Articular chondrocyte of knee joint (primary cell): ENCODE results near the gene VGF. TPM values are rescaled to one million over a fixed set of nuclear protein-coding genes. Genes with fewer than 3 reads are reported as not detected.

ENCODE experiments used
- small RNA-seq: library from RNA; depleted of rRNA; stranded (forward); fragments of <200 nt; gene quantifications from one replicate; pipeline ENCODE3, GENCODE V24; 2012
- total RNA-seq: library from RNA; depleted of rRNA; stranded (reverse); fragments of >200 nt; gene quantifications from 2 replicates; pipeline ENCODE4 v1.2.3, GENCODE V29; 2012

VGF gene
- 0.11 TPM in 1 of 2 replicates, not detected in the other for total RNA-seq

DNA sequence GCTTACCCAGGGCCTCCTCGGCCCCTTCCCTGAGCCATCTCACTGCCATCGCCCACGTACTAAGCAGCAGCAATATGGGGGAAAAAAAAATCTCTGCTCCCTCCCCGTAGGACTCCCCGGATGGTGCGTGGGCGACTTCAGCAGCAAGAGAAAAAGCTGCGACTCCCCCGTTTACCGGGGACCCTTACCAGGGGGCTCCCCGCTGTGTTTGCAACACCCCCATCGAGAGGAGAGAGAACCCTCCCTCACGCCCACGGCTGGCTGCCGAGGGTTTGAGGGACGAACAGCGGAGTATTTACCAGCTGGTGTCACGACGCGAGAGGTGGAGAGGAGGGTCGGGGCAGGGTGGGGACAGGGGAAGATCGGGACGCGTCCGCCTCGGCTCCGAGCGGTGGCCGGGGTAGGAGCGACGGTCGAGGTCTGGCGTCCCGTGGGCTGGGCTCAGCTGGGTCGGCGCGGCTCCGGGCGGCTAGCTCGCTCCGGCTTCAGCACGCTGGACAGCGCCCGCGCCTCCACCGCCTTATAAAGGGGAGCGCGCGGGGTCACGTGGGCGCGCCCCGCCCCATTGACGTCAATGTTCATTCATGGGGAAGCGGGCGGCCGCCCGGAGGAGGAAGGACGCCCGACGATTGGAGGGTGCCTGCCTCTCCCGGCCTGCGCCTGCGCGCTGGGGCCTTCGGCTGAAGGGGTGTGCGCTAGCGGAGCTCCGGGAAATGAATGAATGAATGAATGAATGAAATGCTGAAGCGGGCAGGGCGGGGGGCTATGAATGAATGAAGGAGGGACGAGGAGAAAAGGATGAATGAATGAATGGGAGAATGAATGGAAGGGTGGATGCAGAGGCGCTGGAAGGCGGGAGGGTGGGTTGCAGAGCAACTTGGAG lies at the start of gene VGF:
Gene VGF, minus strand, starts transcription at position 495 of the 883 bp plus-strand sequence. CDS start 726 bp downstream, outside the sequence.

DNA sequence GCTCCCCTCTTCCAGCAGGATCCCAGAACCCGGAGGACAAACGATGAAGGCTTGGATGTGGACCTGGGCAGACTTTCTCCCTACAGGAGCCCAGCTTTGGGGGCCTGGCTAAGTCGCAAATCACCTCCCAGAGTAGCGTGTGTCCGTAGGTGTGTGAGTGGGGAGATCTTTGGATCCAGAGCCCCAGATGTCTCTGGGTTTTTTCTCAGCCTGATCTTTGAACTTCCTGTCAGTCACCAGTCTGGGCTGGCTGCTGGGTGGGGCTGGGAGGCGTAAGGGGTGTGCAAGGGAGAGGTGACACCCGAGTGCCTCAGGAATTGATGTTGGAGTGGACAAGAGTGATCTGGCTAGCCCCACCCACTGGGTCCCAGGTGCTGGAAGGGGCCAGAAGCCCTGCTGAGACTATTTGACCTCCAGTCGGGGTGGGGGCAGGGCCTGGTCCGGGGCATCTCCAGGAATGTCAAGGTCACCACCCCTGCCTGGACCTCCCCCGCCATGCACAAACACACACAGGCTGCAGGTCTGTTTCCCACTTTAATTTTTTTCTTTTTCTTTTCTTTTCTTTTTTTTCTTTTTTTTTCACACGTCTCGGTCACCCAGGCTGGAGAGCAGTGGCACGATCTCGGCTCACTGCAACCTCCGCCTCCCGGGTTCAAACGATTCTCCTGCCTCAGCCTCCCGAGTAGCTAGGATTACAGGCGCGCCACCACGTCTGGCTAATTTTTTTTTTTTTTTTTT lies 35.7 kb upstream of the VGF start, which contains the start of gene MOGAT3:
Gene MOGAT3, minus strand, starts transcription at position 175 of the 738 bp plus-strand sequence. CDS start 182 bp downstream, outside the sequence.

DNA sequence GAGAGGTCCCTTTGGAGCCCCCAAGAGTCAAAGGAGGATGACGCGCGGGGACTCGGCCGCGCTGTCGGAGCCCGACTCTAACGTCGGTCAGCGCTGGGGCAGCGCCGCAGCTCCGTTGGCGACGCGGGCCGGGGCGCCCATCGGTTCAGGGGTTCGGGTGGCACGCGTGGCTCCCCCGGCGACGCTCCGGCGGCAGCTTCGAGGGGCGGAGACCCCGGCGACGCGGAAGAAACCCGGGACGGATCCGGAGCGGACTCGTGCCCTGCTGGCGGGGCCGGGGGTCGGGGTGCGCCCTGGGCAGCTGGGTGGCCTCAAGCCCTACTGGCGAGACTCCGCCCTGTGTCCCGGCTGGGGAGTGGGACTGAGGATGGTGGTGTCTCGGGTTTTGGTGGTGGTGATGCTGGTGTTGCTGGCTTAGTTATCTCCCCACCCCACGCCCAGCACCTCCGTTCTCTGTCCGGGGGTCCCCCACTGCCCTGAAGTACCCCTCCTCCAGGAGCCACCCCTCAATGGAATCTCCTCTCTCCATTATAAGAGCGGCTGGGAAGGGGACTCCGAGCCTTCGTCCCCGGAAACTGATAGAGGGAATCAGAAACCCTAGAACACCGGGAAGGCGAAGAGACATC lies 14.9 kb upstream of the VGF start, which contains the start of gene NAT16:
Gene NAT16, minus strand, starts transcription at position 164 of the 626 bp plus-strand sequence. CDS start 5,486 bp downstream, outside the sequence.

DNA sequence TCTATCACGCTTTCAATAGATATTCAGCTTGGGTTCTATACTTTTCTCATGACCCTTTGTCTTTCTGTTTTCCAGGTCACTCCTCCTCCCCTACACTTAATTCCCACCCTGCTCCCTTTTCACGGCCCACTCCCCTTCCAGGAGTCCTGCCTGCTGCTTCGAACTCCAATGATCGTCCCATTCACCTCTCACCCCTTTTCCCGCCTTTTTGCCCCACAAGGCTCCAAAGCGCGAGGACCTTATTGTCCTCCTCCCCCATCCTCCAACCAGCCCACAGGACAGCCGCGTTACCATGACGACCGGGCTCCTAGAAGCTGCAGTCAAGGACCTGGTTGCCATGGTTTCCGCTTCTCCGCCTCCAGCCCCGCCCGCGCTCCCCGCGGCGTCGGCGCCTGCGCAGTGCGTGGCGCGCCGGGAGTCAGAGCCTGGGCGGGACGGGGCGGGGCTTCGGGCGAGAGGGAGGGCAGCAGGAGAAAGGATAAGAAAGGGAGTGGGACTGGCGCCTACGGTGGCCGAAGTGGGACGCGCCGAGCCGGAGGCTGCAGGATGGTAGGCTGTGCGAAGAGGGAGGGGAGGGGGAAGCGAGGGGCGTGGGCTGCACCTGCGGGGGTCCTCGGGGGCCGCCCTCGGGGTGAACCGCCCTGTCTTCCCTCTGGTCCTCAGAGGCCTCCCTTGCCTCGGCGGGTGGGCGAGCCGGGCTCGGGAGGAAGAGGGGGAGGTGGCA lies 11.2 kb downstream of the VGF start, which contains the start of gene AP1S1:
Gene AP1S1, plus strand, starts transcription at position 508 of the 724 bp plus-strand sequence. Its CDS starts 39 bp downstream, at position 547.

DNA sequence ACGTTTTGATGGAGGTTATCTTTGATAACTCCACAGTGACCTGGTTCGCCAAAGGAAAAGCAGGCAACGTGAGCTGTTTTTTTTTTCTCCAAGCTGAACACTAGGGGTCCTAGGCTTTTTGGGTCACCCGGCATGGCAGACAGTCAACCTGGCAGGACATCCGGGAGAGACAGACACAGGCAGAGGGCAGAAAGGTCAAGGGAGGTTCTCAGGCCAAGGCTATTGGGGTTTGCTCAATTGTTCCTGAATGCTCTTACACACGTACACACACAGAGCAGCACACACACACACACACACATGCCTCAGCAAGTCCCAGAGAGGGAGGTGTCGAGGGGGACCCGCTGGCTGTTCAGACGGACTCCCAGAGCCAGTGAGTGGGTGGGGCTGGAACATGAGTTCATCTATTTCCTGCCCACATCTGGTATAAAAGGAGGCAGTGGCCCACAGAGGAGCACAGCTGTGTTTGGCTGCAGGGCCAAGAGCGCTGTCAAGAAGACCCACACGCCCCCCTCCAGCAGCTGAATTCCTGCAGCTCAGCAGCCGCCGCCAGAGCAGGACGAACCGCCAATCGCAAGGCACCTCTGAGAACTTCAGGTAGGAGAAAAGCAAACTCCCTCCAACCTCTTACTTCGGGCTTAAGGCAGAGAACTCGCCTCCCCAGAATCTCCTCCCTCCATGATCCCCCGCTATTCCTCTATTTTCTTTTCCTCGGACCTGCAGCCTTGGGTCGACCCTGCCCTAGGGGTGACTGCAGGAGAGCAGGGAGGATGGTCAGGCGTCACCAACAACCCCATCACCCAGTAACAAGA lies 38.5 kb downstream of the VGF start, which contains the start of gene SERPINE1:
Gene SERPINE1, plus strand, starts transcription at position 454 of the 809 bp plus-strand sequence. CDS start 1,290 bp downstream, outside the sequence.

Small RNAs within 50 kb of the gene (small RNA-seq; reads per million reads assigned to genes)
- gene MIR4653: not detected

Other genes with a start within 250 kb of the VGF start
- not detected in 2 replicates for gene MUC3A, start 216.0 kb downstream of the VGF start, total RNA-seq
- gene MUC12, start 196.0 kb downstream of the VGF start, total RNA-seq: not detected in 2 replicates
- gene MUC17, start 145.5 kb downstream of the VGF start, total RNA-seq: not detected in 2 replicates
- 11.9 and 14.3 TPM in 2 replicates for gene TRIM56, start 80.1 kb downstream of the VGF start, total RNA-seq
- gene SERPINE1, start 38.5 kb downstream of the VGF start, total RNA-seq: 116 and 247 TPM in 2 replicates
- gene AP1S1, start 11.1 kb downstream of the VGF start, total RNA-seq: 71.2 and 96.6 TPM in 2 replicates
- 0.11 TPM in 1 of 2 replicates, not detected in the other for gene NAT16, start 14.7 kb upstream of the VGF start, total RNA-seq
- gene MOGAT3, start 35.5 kb upstream of the VGF start, total RNA-seq: not detected in 2 replicates
- gene PLOD3, start 52.0 kb upstream of the VGF start, total RNA-seq: 46.4 and 59.1 TPM in 2 replicates
- 66.9 and 72.4 TPM in 2 replicates for gene ZNHIT1, start 52.6 kb upstream of the VGF start, total RNA-seq
- gene CLDN15, start 72.2 kb upstream of the VGF start, total RNA-seq: 1.7 and 2.0 TPM in 2 replicates
- 120 and 154 TPM in 2 replicates for gene FIS1, start 79.5 kb upstream of the VGF start, total RNA-seq
- gene IFT22, start 156.2 kb upstream of the VGF start, total RNA-seq: 39.1 and 39.5 TPM in 2 replicates
- gene COL26A1, start 197.3 kb upstream of the VGF start, total RNA-seq: 0.13 and 0.22 TPM in 2 replicates